ENCODE results near the gene AIRE.

AIRE gene

GRCh38 chr21:44306936-44307704 lies 21.4 kb downstream of the AIRE start:
- no peak for DNase-seq

DNA sequence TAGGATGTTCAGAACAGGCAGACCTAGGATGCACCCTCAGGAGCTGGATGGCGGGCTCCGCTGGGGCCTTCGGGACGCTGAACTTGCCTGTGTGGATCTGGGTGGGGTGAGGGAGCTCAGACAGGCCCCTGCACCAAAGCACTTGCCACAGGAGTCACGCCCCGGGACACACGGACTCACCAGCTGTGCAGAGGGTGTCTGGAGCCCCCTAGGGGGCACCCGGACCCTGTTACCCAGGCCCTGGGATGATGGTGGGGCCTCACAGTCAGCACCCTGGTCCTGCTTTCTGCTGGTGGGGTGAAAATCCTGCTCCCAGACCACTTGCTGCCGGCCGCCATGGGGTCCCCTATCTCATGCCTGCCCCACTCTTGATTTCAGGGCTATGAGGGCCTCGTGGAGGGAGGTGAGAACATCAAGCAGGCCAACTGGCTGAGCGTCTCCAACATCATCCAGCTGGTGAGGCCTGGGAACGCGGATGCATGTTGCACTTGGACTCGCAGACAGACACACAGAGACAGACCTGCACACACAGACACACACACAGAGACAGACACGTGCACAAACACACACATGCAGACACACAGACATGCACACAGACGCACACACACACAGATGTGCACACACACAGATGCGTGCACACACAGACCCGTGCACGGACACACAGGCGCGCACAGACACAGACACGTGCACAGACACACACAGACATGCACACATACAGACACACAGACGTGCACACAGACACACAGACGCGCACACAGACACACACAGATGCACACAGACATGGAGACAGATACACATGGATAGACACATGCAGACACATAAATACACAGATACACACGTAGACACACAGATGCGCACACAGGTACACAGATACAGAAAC lies 25.2 kb downstream of the AIRE start:
- no peak for DNase-seq

- DNase-seq: no peak
Measured at GRCh38 chr21:44312089-44312488, 26.4 kb downstream of the AIRE start.

- DNase-seq: no peak
Measured at GRCh38 chr21:44312716-44313115, 27.0 kb downstream of the AIRE start.

DNA sequence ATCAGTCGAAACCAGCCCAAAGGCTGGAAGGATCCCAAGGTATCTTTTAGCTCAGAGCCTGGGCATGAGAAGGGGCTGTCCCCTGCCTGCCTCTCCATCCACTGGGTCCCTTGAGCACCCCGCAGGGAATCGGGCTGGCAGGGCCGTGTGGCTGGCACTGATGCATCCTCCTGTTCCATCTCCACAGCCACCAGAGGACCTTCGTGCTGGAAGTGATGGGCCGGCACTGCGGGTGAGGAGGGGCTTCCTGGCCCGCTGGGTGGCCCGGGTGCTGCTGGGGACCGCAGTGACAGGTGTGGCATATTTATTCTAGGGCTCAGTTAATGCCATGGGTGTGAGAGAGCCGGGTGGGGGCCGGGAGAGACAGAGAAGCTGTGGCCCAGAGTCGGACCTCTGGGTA lies 27.8 kb downstream of the AIRE start:
- no peak for DNase-seq

- no peak for DNase-seq
Measured at GRCh38 chr21:44314128-44314527, 28.5 kb downstream of the AIRE start.

- DNase-seq: no peak
Measured at GRCh38 chr21:44314561-44314960, 28.9 kb downstream of the AIRE start.

DNA sequence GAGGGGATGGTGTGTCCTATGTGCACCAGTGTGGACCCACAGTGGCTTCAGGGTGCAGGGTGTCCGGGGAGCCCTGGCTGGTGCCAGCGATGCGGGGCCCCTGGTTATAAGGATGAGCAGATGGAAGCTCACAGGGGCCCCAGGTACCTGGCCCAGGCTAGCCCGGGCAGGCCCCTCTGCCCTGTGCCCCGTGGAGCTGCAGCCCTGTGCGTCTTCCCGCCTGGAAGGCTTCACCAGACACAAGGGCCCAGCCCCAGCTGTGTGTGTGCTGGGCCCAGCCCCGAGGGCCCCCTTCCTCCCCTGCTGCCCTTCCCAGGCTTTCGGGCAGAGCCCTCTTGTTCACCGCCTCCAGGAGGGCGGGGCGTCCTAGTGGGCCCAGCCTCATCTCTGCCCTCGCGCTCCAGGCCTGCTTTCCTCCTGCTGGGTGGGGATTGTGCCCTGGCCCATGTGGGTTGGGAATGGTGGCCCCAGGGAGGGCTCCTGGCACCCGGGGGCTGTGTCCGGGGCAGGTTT lies 30.1 kb downstream of the AIRE start:
- no peak for DNase-seq

- no peak for DNase-seq
Measured at GRCh38 chr21:44316277-44316900, 30.7 kb downstream of the AIRE start.

DNA sequence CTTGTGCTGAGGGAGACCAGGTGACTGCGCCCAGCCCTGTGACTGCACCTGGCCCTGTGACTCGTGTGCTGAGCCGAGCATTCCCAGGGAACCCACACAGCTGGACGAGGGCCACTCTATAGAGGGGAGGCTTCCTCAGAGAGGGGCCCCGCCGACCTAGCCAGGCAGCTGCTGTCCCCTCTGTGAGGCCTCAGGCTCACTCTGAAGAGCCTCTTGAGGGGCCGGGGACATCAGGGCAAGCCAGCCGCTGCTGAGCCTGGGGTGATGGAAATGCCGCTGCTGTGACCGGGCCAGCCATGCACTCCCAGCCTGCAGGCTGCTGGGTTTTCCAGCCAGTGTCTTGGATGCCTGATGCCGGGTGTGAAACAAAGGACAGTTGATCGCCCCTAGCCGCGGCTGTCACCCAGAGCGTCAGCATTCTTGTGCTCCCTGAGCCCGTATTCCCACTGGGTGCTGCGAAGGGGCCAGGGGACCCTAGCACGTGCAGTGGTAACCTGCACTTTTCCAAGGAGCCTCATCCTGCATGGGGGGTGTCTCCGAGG lies 31.6 kb downstream of the AIRE start:
- DNase-seq: no peak

- DNase-seq: no peak
Measured at GRCh38 chr21:44317871-44318270, 32.2 kb downstream of the AIRE start.

DNA sequence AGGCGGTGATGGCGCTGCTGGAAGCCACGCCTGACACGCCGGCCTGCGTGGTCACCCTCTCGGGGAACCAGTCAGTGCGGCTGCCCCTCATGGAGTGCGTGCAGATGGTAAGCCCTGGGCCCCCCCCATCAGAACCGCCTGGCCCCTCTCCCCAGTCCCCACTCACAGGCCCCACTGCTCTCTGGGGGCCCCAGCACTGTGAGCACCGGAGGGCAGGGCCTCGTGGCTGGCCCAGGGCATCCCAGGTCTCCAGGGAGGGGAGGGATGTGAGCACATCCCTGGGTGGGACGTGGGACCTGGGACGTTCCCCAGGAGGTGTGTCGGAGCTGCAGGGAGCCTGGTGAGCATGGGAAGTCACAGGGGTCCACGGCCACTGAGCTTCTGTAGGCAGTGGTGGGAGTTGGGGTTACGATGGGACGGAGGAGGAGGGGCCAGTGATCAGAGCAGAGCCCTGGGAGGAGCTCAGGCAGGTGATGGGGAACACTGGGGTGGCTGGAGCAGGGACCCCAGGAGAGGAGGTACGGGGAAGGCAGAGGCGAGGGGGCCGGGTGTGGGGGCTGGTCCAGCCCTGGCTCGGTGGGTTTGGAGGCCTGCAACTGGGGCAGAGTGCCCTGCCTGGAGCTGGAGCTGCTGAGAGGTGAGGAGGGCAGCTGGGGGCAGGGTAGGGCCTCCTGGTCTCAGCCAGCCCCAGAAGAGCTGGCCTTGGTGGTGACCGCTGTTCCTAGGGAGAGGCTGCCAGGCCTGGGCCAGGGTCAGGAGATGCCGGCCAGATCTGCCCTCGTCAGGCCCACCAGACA lies 33.0 kb downstream of the AIRE start:
- no peak for DNase-seq

- no peak for DNase-seq
Measured at GRCh38 chr21:44319407-44320065, 33.9 kb downstream of the AIRE start.

DNA sequence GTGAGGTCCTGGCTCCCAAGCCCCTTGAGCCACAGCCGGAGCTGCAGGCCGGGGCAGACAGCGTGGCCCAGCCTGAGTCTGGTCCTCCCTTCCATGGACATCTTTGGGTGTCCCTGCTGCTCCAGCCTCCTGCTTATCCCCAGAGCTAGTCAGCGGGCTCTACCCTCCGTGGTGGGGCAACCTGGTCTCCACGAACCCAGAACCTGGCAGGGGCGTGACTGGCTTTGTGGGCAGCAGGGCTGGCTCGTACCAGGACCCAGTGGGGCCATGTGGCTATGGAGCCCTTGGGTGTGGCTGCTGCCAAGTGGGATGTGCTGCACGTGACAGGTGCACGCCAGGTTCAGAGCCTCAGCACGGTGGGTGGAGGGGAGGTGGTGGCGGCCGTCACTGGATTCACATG lies 35.2 kb downstream of the AIRE start:
- DNase-seq: no peak

GRCh38 chr21:44321846-44322450 lies 36.3 kb downstream of the AIRE start:
- no peak for DNase-seq

DNA sequence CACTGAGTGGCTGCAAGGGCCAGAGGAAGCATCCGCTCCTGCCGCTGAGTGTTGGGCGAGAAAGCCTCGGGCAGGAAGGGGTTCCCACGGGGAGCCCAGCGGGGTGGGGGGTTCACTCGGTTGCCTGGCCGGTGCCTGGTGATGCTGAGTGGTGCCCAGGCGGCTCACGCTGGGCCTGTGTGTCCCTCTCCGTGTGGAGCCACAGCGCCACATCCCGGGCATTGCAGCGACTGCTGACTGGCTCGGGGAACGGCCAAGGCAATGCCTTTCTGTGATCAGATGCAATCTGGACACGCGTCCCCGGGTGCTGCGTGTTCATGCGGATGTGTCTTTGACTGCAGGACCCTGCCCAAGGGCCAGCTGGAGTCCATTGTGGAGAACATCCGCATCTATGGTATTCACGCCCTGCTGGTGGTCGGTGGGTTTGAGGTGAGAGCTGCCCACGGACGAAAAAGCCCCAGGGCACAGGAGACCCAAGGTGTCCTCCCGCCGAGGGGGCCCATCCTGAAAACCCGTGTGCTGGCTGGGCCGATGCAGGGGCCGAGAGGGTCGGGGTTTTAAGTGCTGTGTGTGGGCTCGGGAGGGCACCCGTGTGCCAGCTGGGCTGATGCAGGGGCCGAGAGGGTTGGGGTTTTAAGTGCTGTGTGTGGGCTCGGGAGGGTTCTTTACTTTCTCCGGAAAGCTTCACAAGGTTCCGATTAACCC lies 37.1 kb downstream of the AIRE start:
- no peak for DNase-seq

DNA sequence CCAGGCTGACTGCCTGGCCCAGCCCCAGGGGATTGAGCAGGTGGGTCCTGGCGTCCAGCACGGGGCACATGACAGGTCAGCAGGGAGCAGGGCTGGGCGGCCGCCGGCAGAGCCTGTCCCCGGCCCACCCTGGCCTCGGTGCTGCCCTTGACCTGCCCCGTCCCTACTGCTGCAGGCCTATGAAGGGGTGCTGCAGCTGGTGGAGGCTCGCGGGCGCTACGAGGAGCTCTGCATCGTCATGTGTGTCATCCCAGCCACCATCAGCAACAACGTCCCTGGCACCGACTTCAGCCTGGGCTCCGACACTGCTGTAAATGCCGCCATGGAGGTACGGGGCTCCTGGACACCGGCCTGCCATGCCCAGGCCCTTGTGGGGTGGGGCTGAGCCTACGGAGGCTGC lies 37.9 kb downstream of the AIRE start:
- DNase-seq: no peak

GRCh38 chr21:44324106-44324853 lies 38.6 kb downstream of the AIRE start:
- no peak for DNase-seq

DNA sequence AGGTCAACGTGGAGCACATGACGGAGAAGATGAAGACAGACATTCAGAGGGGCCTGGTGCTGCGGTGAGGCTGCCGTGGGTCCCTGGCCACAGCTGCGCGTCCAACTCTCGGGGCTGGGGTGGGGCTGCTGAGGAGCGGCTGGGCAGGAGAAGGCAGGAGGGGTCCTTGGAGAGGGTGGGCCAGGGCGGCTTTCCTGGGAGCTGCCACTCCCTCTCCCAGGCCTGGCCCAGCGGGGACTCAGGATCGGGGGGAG lies 39.1 kb downstream of the AIRE start:
- DNase-seq: no peak
